ENCODE measurements around the gene BMERB1. TPM values are rescaled to one million over a fixed set of nuclear protein-coding genes. Genes with fewer than 3 reads are reported as not detected.
"Not testable (repeated sequence)": the region's sequence is repeated elsewhere in the genome, so short reads cannot be mapped to it uniquely, and the experiment has no call there.

The BMERB1 gene
- total RNA-seq, 1 donor, result 105 TPM

- TF ChIP-seq CTCF (IDR thresholded peaks at IDR 0.05; ENCODE audit: insufficient read depth, low read length), result no peak
- DNase-seq (ENCODE audit: low read depth), result peak; percentile 14
- no peak overlapping the region for H3K4me3 ChIP-seq (ENCODE audit: low read depth, low read length)
Measured at GRCh38 chr16:15564604-15565339, 130.4 kb downstream of the BMERB1 start.

GRCh38 chr16:15566095-15566494, 131.7 kb downstream of the BMERB1 start:
- no peak for DNase-seq (ENCODE audit: low read depth)
- no peak overlapping the region for H3K4me3 ChIP-seq (ENCODE audit: low read depth, low read length)
- no peak for TF ChIP-seq CTCF (IDR thresholded peaks at IDR 0.05; ENCODE audit: insufficient read depth, low read length)

- no peak for TF ChIP-seq CTCF (IDR thresholded peaks at IDR 0.05; ENCODE audit: insufficient read depth, low read length)
- DNase-seq (ENCODE audit: low read depth), result no peak
- no peak overlapping the region for H3K4me3 ChIP-seq (ENCODE audit: low read depth, low read length)
Measured at GRCh38 chr16:15567823-15568222, 133.4 kb downstream of the BMERB1 start.

- H3K4me3 ChIP-seq (ENCODE audit: low read depth, low read length); DNase-seq (ENCODE audit: low read depth): not testable (repeated sequence)
Measured at GRCh38 chr16:15570666-15571065, 136.3 kb downstream of the BMERB1 start.

GRCh38 chr16:15571557-15571956, 137.2 kb downstream of the BMERB1 start:
- DNase-seq (ENCODE audit: low read depth), result no peak
- TF ChIP-seq CTCF (IDR thresholded peaks at IDR 0.05; ENCODE audit: insufficient read depth, low read length), result no peak
- no peak overlapping the region for H3K4me3 ChIP-seq (ENCODE audit: low read depth, low read length)

- no peak for TF ChIP-seq CTCF (IDR thresholded peaks at IDR 0.05; ENCODE audit: insufficient read depth, low read length)
- peak; percentile 94 for DNase-seq (ENCODE audit: low read depth)
- H3K4me3 ChIP-seq (ENCODE audit: low read depth, low read length), result no peak overlapping the region
Measured at GRCh38 chr16:15572329-15573001, 138.1 kb downstream of the BMERB1 start.

GRCh38 chr16:15573274-15573895, 139.0 kb downstream of the BMERB1 start:
- DNase-seq (ENCODE audit: low read depth), result no peak
- H3K4me3 ChIP-seq (ENCODE audit: low read depth, low read length), result no peak overlapping the region
- TF ChIP-seq CTCF (IDR thresholded peaks at IDR 0.05; ENCODE audit: insufficient read depth, low read length), result no peak

- not testable (repeated sequence) for DNase-seq (ENCODE audit: low read depth); H3K4me3 ChIP-seq (ENCODE audit: low read depth, low read length)
Measured at GRCh38 chr16:15573896-15574613, 139.7 kb downstream of the BMERB1 start.
